ENCODE results near the gene AOPEP.

DNA sequence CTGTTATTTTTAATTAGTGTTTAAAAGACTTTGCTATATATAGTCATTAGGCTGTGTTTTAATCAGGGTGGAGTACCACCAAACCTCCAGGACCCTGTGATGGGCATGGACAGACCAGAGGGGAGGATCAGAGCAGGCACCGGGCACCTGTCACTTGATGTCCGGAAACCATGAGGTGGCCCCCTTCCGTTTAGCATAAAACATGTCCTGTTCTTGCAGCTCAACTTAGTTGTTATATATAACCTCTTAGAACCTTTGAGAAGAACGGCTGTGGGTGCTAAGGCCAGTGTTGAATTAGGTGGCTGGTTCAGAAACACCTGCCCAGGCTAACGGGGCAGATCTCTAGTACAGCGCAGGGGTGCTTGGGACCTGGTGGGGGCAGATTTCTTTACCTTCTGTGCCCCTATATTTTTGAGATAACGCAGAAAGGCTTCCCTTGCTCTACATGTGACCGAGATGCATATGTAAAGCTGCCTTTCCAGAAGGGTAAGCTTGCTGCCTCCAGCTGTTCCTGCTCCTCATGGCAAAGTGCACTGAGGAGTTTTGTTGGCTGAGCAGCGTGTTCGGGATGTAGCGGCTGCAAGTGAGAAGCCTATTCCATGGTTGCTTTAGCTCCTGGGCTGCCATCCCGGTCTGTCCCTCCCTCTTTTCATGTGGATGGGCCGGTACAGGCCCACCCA is 335.6 kb downstream of the AOPEP start:
- TF ChIP-seq CTCF (IDR thresholded peaks at IDR 0.05) (no peak), E2F1 (CRISPR knock-in tag; IDR thresholded peaks at IDR 0.05) (no peak)
- TF ChIP-seq, protein P1, sequence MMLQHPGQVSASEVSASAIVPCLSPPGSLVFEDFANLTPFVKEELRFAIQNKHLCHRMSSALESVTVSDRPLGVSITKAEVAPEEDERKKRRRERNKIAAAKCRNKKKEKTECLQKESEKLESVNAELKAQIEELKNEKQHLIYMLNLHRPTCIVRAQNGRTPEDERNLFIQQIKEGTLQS (CRISPR knock-in tag; conservative IDR thresholded peaks at IDR 0.05) = no peak

Data from WTC11 (cell line).